ENCODE measurements around the gene CTIF. TPM values are rescaled to one million over a fixed set of nuclear protein-coding genes. Genes with fewer than 3 reads are reported as not detected.

The CTIF gene
- total and polyA plus RNA-seq, 10 donors, result 5.2 to 39.2 (median 18.5) TPM

GRCh38 chr18:48858676-48859075 is 319.8 kb downstream of the CTIF start:
- no peaks in the 10 kb centered on the region for H3K9me3 ChIP-seq
- peaks cover 0 to 13% (median 4%) of the 10 kb centered on the region in 6 donors for H3K4me1 ChIP-seq
- DNase-seq, result peak; percentile 25
- TF ChIP-seq POLR2A (IDR thresholded peaks at IDR 0.05) (no peak), POLR2AphosphoS5 (IDR thresholded peaks at IDR 0.05) (no peak)
- TF ChIP-seq, protein P1, sequence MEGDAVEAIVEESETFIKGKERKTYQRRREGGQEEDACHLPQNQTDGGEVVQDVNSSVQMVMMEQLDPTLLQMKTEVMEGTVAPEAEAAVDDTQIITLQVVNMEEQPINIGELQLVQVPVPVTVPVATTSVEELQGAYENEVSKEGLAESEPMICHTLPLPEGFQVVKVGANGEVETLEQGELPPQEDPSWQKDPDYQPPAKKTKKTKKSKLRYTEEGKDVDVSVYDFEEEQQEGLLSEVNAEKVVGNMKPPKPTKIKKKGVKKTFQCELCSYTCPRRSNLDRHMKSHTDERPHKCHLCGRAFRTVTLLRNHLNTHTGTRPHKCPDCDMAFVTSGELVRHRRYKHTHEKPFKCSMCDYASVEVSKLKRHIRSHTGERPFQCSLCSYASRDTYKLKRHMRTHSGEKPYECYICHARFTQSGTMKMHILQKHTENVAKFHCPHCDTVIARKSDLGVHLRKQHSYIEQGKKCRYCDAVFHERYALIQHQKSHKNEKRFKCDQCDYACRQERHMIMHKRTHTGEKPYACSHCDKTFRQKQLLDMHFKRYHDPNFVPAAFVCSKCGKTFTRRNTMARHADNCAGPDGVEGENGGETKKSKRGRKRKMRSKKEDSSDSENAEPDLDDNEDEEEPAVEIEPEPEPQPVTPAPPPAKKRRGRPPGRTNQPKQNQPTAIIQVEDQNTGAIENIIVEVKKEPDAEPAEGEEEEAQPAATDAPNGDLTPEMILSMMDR (IDR thresholded peaks at IDR 0.05 in 8 of 11, conservative IDR thresholded peaks at IDR 0.05 in 3 of 11), result no peak
- H3K27ac ChIP-seq, result no peak overlapping the region
- peaks cover 0 to 20% (median 0%) of the 10 kb centered on the region in 6 donors for H3K36me3 ChIP-seq
- 84 to 92% (median 87%) methylated on average over 4 of the region's 4 CpGs for WGBS, 5 donors
- intact Hi-C loops (cut with DNase I; ENCODE audit: low total_unique reads), result no loop called here
- H3K27me3 ChIP-seq (replicated peaks in 1 of 7), result no peaks in the 10 kb centered on the region
- no peak overlapping the region for H3K4me3 ChIP-seq

DNA sequence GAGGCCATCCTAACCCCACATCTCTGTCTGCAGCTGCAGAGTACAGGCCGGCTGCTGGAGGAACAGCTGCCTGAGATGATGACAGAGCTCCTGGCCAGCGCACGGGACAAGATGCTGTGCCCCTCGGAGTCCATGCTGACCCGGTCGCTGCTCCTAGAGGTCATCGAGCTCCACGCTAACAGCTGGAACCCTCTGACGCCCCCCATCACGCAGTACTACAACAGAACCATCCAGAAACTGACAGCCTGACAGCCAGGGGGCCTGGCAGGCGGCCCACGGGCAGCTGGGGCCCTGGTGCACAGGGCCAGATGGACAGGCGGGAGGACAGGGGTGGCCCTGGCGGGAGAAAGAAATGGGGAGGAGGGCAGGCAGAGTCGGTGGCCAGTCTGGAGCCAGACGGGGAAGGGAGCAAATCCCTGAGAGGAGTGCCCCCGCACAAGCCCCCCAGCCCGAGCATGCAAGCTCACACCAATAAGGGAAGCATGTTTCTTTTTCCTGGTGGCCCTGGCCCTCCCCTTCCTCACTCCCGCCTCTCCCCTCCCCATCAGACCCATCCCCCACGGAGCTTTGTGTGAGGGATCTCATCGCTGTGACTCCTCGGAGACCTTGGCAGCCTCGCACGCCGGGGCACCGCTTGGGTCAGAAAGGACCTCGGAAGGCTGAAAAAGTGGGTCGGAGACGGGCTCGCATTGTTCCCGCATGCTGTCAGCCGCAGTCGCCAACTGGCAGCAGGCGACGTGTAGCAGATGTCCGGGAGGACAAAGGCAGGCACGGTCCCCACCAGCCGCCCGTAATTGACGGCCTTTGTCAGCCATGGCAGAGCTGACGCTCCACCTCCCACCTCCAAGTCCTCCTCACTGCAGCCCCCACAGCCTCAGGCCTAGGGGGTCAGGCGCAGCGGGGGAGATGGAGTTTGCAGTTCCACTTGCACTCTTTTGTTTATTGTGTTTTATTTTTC is 320.8 kb downstream of the CTIF start:
- peak; percentile 72 for DNase-seq
- H3K27ac ChIP-seq, result no peak overlapping the region
- WGBS, 5 donors, result 79 to 90% (median 87%) methylated on average over 31 to 43 of the region's 43 CpGs
- peaks cover 0 to 13% (median 4%) of the 10 kb centered on the region in 6 donors for H3K4me1 ChIP-seq
- peak in 1 of 3 donors; percentile 72 for TF ChIP-seq POLR2AphosphoS5 (IDR thresholded peaks at IDR 0.05)
- TF ChIP-seq, protein P1 (IDR thresholded peaks at IDR 0.05 in 8 of 11, conservative IDR thresholded peaks at IDR 0.05 in 3 of 11), result no peak
- H3K4me3 ChIP-seq, result no peak overlapping the region
- intact Hi-C loops (cut with DNase I; ENCODE audit: low total_unique reads), result no loop called here
- H3K27me3 ChIP-seq (replicated peaks in 1 of 7), result no peaks in the 10 kb centered on the region
- H3K36me3 ChIP-seq, result peaks cover 0 to 20% (median 0%) of the 10 kb centered on the region in 6 donors
- H3K9me3 ChIP-seq, result no peaks in the 10 kb centered on the region

DNA sequence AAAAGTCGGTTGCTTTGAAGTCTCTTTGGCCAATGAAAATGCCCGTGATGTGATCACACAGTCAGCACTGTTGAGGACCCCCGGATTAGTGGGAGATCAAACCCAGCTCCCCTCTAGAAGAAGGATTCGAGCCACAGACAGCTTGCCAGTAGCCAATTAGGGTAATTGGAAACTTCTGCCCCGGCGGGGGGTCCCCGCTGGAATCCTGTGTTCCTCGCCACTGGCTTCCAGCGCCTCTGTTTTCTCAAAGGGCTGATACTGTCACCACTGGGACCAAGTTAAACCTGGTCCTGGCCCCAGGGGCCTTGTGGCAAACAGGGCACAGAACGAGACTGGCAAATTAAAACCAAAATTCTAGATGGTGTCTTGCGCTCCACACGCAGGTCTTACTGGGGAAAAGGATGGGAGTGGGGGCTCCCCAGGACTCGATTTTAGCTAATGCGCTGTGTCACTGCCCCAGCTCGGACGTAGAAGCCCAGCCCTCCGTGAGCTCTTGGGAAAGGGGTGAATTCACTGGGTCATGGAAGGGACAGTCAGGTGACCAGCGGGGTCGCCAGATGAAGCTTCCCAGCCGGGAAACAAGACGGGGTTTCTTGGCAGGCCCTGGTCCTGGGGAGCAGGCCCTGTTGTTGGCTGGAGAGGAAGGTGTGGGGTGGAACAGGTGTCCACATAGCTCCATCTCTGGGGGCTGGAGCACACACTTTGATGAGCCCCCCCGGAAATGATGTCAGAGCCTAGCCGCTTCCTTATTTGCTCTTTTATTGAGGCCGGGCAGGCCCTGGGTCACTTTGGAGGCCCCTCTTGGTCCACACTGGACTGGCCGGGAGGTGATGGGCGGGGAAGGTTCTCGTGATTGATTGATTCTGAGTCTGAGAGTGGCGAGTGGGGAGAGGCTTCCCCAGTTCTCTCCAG is 321.7 kb downstream of the CTIF start:
- TF ChIP-seq, protein P1 (IDR thresholded peaks at IDR 0.05 in 8 of 11, conservative IDR thresholded peaks at IDR 0.05 in 3 of 11), result no peak
- TF ChIP-seq POLR2AphosphoS5 (IDR thresholded peaks at IDR 0.05), result no peak
- TF ChIP-seq POLR2A (IDR thresholded peaks at IDR 0.05), result no peak
- Histone ChIP-seq H3K4me3 (no peak overlapping the region), H3K27ac (no peak overlapping the region), H3K9me3 (peaks cover 0 to 3% (median under 1%) of the 10 kb centered on the region in 8 donors), H3K27me3 (replicated peaks in 1 of 7) (no peaks in the 10 kb centered on the region), H3K36me3 (peaks cover 0 to 20% (median 0%) of the 10 kb centered on the region in 6 donors), H3K4me1 (peaks cover 0 to 12% (median 4%) of the 10 kb centered on the region in 6 donors)
- intact Hi-C loops (cut with DNase I; ENCODE audit: low total_unique reads), result no loop called here
- WGBS, 5 donors, result 90 to 97% (median 92%) methylated on average over 27 to 28 of the region's 28 CpGs
- peak; percentile 45 for DNase-seq
